PC-9 (cell line): ENCODE measurements around the gene FBXL12. TPM values are rescaled to one million over a fixed set of nuclear protein-coding genes. Genes with fewer than 3 reads are reported as not detected.

Experiments
- BruUV-seq: library from RNA; stranded (reverse); fragments of 400-500 nt; replicated peaks from 2 replicates; lab custom pipeline; 2021; lab: Mats Ljungman, UMichigan
- CTCF ChIA-PET: fragments of 300-600 bp; sonication (Branson Sonifier 250); formaldehyde crosslinking; loops from one replicate; lab custom pipeline; 2022; ENCODE audit warnings: antibody characterized with exemption; lab: Charles Lee
- POLR2A ChIA-PET: fragments of 300-600 bp; sonication (Branson Sonifier 250); formaldehyde crosslinking; loops from one replicate; lab custom pipeline; 2022; ENCODE audit warnings: antibody characterized with exemption; ENCODE audit not compliant: unreplicated experiment; lab: Charles Lee
- DNase-seq, 2 experiments: peaks; one replicate each; pipeline versions ENCODE4 v3.0.0 to v3.0.0-alpha.2; 2015 to 2022; ENCODE audit warnings: mixed read lengths in 1 of 2
- H2AFZ ChIP-seq: fragments of 200-600 bp; sonication (generic); 2 replicates; pipeline ENCODE4 v1.8.1; 2017; ENCODE audit warnings: antibody characterized with exemption
- H3F3A ChIP-seq: fragments of 200-600 bp; sonication (generic); 2 replicates; pipeline ENCODE4 v1.8.1; 2017; ENCODE audit warnings: antibody characterized with exemption, mild to moderate bottlenecking, low read depth; ENCODE audit not compliant: insufficient read depth
- H3K27ac ChIP-seq: fragments of 200-600 bp; sonication (generic); 2 replicates; pipeline ENCODE4 v1.6.1; 2016; ENCODE audit warnings: mixed run types
- H3K27me3 ChIP-seq: fragments of 200-600 bp; sonication (generic); 2 replicates; pipeline ENCODE4 v1.6.1; 2016; ENCODE audit warnings: low read depth, mixed run types; ENCODE audit not compliant: insufficient read depth
- H3K36me3 ChIP-seq: fragments of 200-600 bp; sonication (generic); 2 replicates; pipeline ENCODE4 v1.6.1; 2016; ENCODE audit warnings: low read depth, mixed run types
- H3K4me1 ChIP-seq: fragments of 200-600 bp; sonication (generic); replicated peaks from 2 replicates; pipeline ENCODE4 v1.6.1; 2016; ENCODE audit warnings: mixed run types; ENCODE audit not compliant: insufficient read depth
- H3K4me2 ChIP-seq: fragments of 200-600 bp; sonication (generic); 2 replicates; pipeline ENCODE4 v1.6.1; 2017; ENCODE audit warnings: mixed run types
- H3K4me3 ChIP-seq: fragments of 200-600 bp; sonication (generic); 2 replicates; pipeline ENCODE4 v1.6.1; 2016; ENCODE audit warnings: mixed run types
- H3K79me2 ChIP-seq: fragments of 200-600 bp; sonication (generic); 2 replicates; pipeline ENCODE4 v1.6.1; 2017; ENCODE audit warnings: low read depth, mixed run types
- H3K9me2 ChIP-seq: fragments of 200-600 bp; sonication (generic); 2 replicates; pipeline ENCODE4 v1.8.1; 2017; ENCODE audit warnings: mild to moderate bottlenecking; ENCODE audit not compliant: insufficient read depth
- H3K9me3 ChIP-seq: fragments of 200-600 bp; sonication (generic); 2 replicates; pipeline ENCODE4 v1.8.1; 2016; ENCODE audit warnings: low read depth; ENCODE audit not compliant: insufficient read depth
- H4K20me1 ChIP-seq: fragments of 200-600 bp; sonication (generic); 2 replicates; pipeline ENCODE4 v1.8.1; 2017; ENCODE audit not compliant: insufficient read depth
- CTCF ChIP-seq: fragments of 200-600 bp; sonication (generic); conservative IDR thresholded peaks from 2 replicates; pipeline ENCODE4 v1.6.1; 2017; ENCODE audit warnings: mixed run types, antibody characterized with exemption, mild to moderate bottlenecking, moderate library complexity
- EZH2 ChIP-seq: fragments of 200-600 bp; sonication (generic); IDR thresholded peaks from 2 replicates; pipeline ENCODE4 v1.8.0; 2017; ENCODE audit warnings: antibody characterized with exemption, low read depth
- intact Hi-C: fragments of 100-400 bp; cut with micrococcal nuclease; formaldehyde crosslinking; loops from one replicate; pipeline ENCODE4 v1.10.0; 2022; ENCODE audit not compliant: unreplicated experiment
- total RNA-seq: library from RNA; stranded (reverse); gene quantifications from 2 replicates; pipeline ENCODE4 v1.2.3, GENCODE V29; 2021

Gene FBXL12
- total RNA-seq, 1 experiment from 2014 or later: 30.7 TPM

- Histone ChIP-seq H3K4me2 (no peak overlapping the region), H4K20me1 (no peaks in the 10 kb centered on the region), H3K79me2 (no peaks in the 10 kb centered on the region), H3K27ac (no peak overlapping the region), H2AFZ (no peak overlapping the region), H3K4me3 (no peak overlapping the region), H3K36me3 (no peaks in the 10 kb centered on the region), H3K9me3 (no peaks in the 10 kb centered on the region), H3F3A (no peaks in the 10 kb centered on the region), H3K27me3 (peaks cover 14% of the 10 kb centered on the region; the same call in 1 of the 2 replicates), H3K4me1 (no peaks in the 10 kb centered on the region), H3K9me2 (no peaks in the 10 kb centered on the region)
- no peak for DNase-seq
- ChIA-PET POLR2A (no interaction called here), CTCF (interaction anchor here (0.6 kb wide), 1 partner anchor 561 kb away, joined by 5 read pairs; no protein-coding TSS in a partner anchor)
- TF ChIP-seq EZH2: no peak
- TF ChIP-seq CTCF: no peak
- no TSS peak for BruUV-seq
- intact Hi-C loops: no loop called here
Observed at GRCh38 chr19:9860407-9860806, 41.5 kb upstream of the FBXL12 start.

GRCh38 chr19:9858766-9859165 lies 39.9 kb upstream of the FBXL12 start:
- H2AFZ ChIP-seq: no peak overlapping the region
- BruUV-seq: no TSS peak
- ChIA-PET POLR2A (no interaction called here), CTCF (interaction anchor here (0.6 kb wide), 1 partner anchor 141 kb away, joined by 12 read pairs; no protein-coding TSS in a partner anchor)
- no peak overlapping the region for H3K4me2 ChIP-seq
- no peaks in the 10 kb centered on the region for H3K36me3 ChIP-seq
- TF ChIP-seq EZH2 (no peak), CTCF (no peak)
- no peaks in the 10 kb centered on the region for H3F3A ChIP-seq
- no peaks in the 10 kb centered on the region for H3K9me2 ChIP-seq
- H3K27ac ChIP-seq: no peak overlapping the region
- no peaks in the 10 kb centered on the region for H4K20me1 ChIP-seq
- H3K79me2 ChIP-seq: no peaks in the 10 kb centered on the region
- no peak for DNase-seq
- H3K4me1 ChIP-seq: no peaks in the 10 kb centered on the region
- H3K27me3 ChIP-seq: peaks cover 12% of the 10 kb centered on the region; the same call in 1 of the 2 replicates
- H3K9me3 ChIP-seq: no peaks in the 10 kb centered on the region
- no peak overlapping the region for H3K4me3 ChIP-seq
- intact Hi-C loops: no loop called here

GRCh38 chr19:9857920-9858746 lies 39.3 kb upstream of the FBXL12 start:
- H3K4me3 ChIP-seq: no peak overlapping the region
- H3K4me1 ChIP-seq: no peaks in the 10 kb centered on the region
- POLR2A ChIA-PET: interaction anchor here (0.6 kb wide), 1 partner anchor 24 kb away, joined by 6 read pairs; no protein-coding TSS in a partner anchor
- no peaks in the 10 kb centered on the region for H3F3A ChIP-seq
- H3K79me2 ChIP-seq: no peaks in the 10 kb centered on the region
- H3K9me2 ChIP-seq: no peaks in the 10 kb centered on the region
- H3K27ac ChIP-seq: no peak overlapping the region
- CTCF ChIA-PET: no interaction called here
- no peak overlapping the region for H2AFZ ChIP-seq
- H3K27me3 ChIP-seq: peaks cover 5% of the 10 kb centered on the region; the same call in 1 of the 2 replicates
- no peak overlapping the region for H3K4me2 ChIP-seq
- no peak for TF ChIP-seq CTCF
- TF ChIP-seq EZH2: no peak
- DNase-seq: no peak
- H3K9me3 ChIP-seq: no peaks in the 10 kb centered on the region
- no TSS peak for BruUV-seq
- no peaks in the 10 kb centered on the region for H4K20me1 ChIP-seq
- H3K36me3 ChIP-seq: no peaks in the 10 kb centered on the region
- intact Hi-C loops: no loop called here
